ENCODE measurements around the gene NPW. TPM values are rescaled to one million over a fixed set of nuclear protein-coding genes. Genes with fewer than 3 reads are reported as not detected.

NPW gene
- total and polyA plus RNA-seq, 2 of the 8 experiments (the other 6 are each of a cell fraction or from before 2014, with no cell fraction given) = 4.0 to 10.3 TPM

DNA sequence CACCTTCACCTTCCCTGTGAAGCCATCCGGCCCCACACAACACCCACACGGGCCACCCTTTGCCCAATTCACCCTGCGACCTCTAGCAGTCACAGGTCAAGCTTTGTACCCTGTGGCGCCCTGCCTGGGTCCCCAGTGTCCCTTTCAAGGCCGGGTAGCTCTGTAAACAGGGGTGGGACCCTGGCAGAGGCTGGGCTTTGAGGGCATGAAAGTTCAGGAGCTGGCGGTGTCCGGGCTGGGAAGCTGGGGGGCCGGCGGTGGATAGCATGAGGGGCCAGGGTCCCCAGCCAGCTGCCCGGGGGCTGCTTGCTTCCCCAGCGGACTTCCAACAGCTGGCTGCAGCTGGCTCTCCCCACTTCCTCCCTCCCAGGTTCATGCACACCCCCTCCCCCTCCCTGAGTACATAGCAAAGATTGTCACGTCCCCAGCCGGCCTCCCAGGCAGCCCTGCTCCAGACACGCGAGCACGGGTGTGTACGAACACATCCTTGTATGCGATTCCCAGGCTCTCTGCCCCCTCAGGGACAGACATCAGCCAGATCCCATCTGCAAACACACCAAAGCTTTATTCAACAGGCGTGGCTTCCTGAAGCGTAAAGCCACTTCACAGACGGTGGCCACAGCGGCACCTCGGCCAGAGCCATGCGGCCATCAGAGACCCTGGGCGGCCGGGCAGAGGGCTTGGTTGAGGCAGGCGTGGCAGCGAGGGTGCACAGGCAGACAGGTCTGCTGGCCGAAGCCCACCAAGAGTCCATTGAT is 19.9 kb downstream of the NPW start:
- no peak for FAIRE-seq

More for the DNA sequence above, 19.9 kb downstream of the NPW start:
- H2BK5ac ChIP-seq (ENCODE audit: low read depth, low read length) = no peak overlapping the region
- no peak overlapping the region for H2BK15ac ChIP-seq (ENCODE audit: low read length)
- ChIA-PET CTCF (ENCODE audit: partially characterized antibody) (interaction anchor here (0.6 to 3.0 kb wide), 7 partner anchors 8 to 107 kb away, joined by 3 to 14 read pairs (median 3); partner anchors contain the start of genes NTHL1 and TSC2), POLR2A (ENCODE audit: partially characterized antibody) (interaction anchor here (1.2 to 3.1 kb wide), 4 partner anchors 8 to 115 kb away, joined by 3 to 14 read pairs (median 5); partner anchors contain the start of genes NTHL1, TRAF7 and TSC2)
- no peak overlapping the region for H2AFZ ChIP-seq (ENCODE audit: low read length)
- H2BK12ac ChIP-seq (ENCODE audit: low read depth, low read length) = no peak overlapping the region
- H3K27ac ChIP-seq (ENCODE audit: low read depth, low read length) = no peak overlapping the region
- H2AK5ac ChIP-seq (ENCODE audit: low read depth, low read length) = no peak overlapping the region
- no peak overlapping the region for H2BK120ac ChIP-seq (replicated peaks; ENCODE audit: low read depth, low read length)
- no peaks in the 10 kb centered on the region for H3K27me3 ChIP-seq (replicated peaks in 1 of 4; ENCODE audit: control insufficient read depth in 3 of 4, extremely low read depth in 1 of 4, insufficient read depth in 3 of 4, low read length in 3 of 4)
- no peaks in the 10 kb centered on the region for H3K36me3 ChIP-seq (ENCODE audit: control insufficient read depth in 2 of 4, insufficient read depth in 4 of 4, low read length in 3 of 4)
- H3K4me3 ChIP-seq (ENCODE audit: extremely low read depth in 1 of 4, insufficient read depth in 2 of 4, low read depth in 3 of 4, low read length in 4 of 4) = no peak overlapping the region
- no peak for TF ChIP-seq CEBPB (IDR thresholded peaks at IDR 0.05; ENCODE audit: low read depth, low read length)
- no peak for TF ChIP-seq SP4 (IDR thresholded peaks at IDR 0.05; ENCODE audit: low read length)
- TF ChIP-seq TEAD4 (IDR thresholded peaks at IDR 0.05; ENCODE audit: low read depth, low read length) = no peak
- TF ChIP-seq KDM1A (IDR thresholded peaks at IDR 0.05; ENCODE audit: borderline replicate concordance, low read length) = no peak
- no peak for TF ChIP-seq RNF2 (IDR thresholded peaks at IDR 0.05; ENCODE audit: borderline replicate concordance, low read depth, low read length, missing control alignments, poor library complexity, severe bottlenecking)
- no peak for TF ChIP-seq SIX5 (IDR thresholded peaks at IDR 0.05; ENCODE audit: low read depth, low read length)
- no peak for TF ChIP-seq SAP30 (IDR thresholded peaks at IDR 0.05; ENCODE audit: insufficient read depth, insufficient replicate concordance, low read length)
- no peak for TF ChIP-seq SP2 (IDR thresholded peaks at IDR 0.05; ENCODE audit: low read length)
- H3K56ac ChIP-seq (replicated peaks; ENCODE audit: insufficient read length, low read depth, low read length) = no peak overlapping the region
- DNase-seq (ENCODE audit: low read depth in 1 of 2, low spot score in 2 of 2) = no peak
- H3K23ac ChIP-seq (ENCODE audit: insufficient read length) = no peak overlapping the region
- no peak overlapping the region for H3K4me2 ChIP-seq (ENCODE audit: insufficient read depth in 1 of 2, low read depth in 2 of 2, low read length in 2 of 2)
- no peak overlapping the region for H3K18ac ChIP-seq (ENCODE audit: extremely low read depth, low read length)
- no peak overlapping the region for H4K91ac ChIP-seq (replicated peaks; ENCODE audit: insufficient read length, low read length)
- no peak overlapping the region for H3K9ac ChIP-seq (replicated peaks in 1 of 4; ENCODE audit: extremely low read depth in 1 of 4, low read depth in 3 of 4, low read length in 3 of 4)
- H2BK20ac ChIP-seq (ENCODE audit: low read length) = no peak overlapping the region
- H3K9me3 ChIP-seq (ENCODE audit: insufficient read depth in 2 of 2, low read depth in 1 of 2, low read length in 1 of 2) = no peaks in the 10 kb centered on the region
- H3K4me1 ChIP-seq (replicated peaks in 1 of 4; ENCODE audit: control insufficient read depth in 3 of 4, insufficient read depth in 4 of 4, low read length in 3 of 4) = peaks cover 0 to 4% (median 0%) of the 10 kb centered on the region in 4 experiments; a peak in 3 of 7 replicates
- WGBS, 2 experiments (ENCODE audit: extremely low coverage in 1 of 2, insufficient coverage in 1 of 2, insufficient read length in 1 of 2, insufficient replicate concordance in 2 of 2, low coverage in 1 of 2, low lambda C conversion rate in 2 of 2, missing lambda C conversion rate in 1 of 2) = 92% methylated on average over 27 of the region's 29 CpGs; no CpG with 5 or more reads in 1 of the 2 experiments
- no peak overlapping the region for H4K5ac ChIP-seq (ENCODE audit: insufficient read length, low read depth, low read length)
- H3K23me2 ChIP-seq (ENCODE audit: low read depth, low read length) = no peaks in the 10 kb centered on the region
- no peak overlapping the region for H3K14ac ChIP-seq (ENCODE audit: insufficient read length)
- H3K79me2 ChIP-seq (ENCODE audit: control insufficient read depth in 1 of 2, insufficient read depth in 2 of 2, low read length in 2 of 2) = no peaks in the 10 kb centered on the region
- peaks cover 0 to 5% of the 10 kb centered on the region in 2 experiments for H4K20me1 ChIP-seq (replicated peaks in 1 of 2; ENCODE audit: control insufficient read depth in 1 of 2, insufficient read depth in 2 of 2, low read length in 2 of 2)
- H3K4ac ChIP-seq (replicated peaks; ENCODE audit: insufficient read length, low read depth, low read length) = no peak overlapping the region
- no peaks in the 10 kb centered on the region for H3K79me1 ChIP-seq (ENCODE audit: low read depth, low read length)
- no peak overlapping the region for H4K8ac ChIP-seq (ENCODE audit: extremely low read depth, insufficient read depth, low read length)
